NT2/D1 (cell line): ENCODE data around the gene CDH13.

Experiments used
- YY1 ChIP-seq: IDR thresholded peaks from 2 replicates; pipeline ENCODE4 v1.6.1; 2011; ENCODE audit not compliant: insufficient read length, insufficient read depth
- ZNF274 ChIP-seq: IDR thresholded peaks from 2 replicates; pipeline ENCODE4 v1.6.1; 2011; ENCODE audit warnings: mild to moderate bottlenecking, low read depth, low read length

DNA sequence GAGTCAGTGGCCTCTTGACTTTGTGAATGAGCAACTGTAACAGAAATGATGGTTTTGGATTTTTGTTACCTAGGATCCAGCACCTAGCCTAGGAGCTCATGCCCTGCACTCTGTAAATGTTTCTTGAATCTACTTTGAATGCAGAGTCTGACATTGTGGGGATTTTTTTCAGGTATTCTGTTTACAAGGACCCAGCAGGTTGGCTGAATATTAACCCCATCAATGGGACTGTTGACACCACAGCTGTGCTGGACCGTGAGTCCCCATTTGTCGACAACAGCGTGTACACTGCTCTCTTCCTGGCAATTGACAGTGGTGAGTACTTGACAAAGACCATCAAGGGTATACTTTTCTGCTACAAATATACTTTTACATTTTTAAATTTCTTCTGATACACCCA lies 1121.2 kb downstream of the CDH13 start:
- TF ChIP-seq YY1 = no peak
- no peak for TF ChIP-seq ZNF274
